Fibroblast of mammary gland (primary cell): Measurements from ENCODE around the gene TMEM209.
A peak's percentile ranks its signal among the peaks of the same experiment; 100 is the strongest.
"Not testable (repeated sequence)": the region's sequence is repeated elsewhere in the genome, so short reads cannot be mapped to it uniquely, and the experiment has no call there.

Experiments used
- DNase-seq: peaks from one replicate; pipeline ENCODE4 v3.0.0-alpha.2; 2010; ENCODE audit warnings: low read depth
- H3K4me3 ChIP-seq: 2 replicates; pipeline ENCODE4 v1.5.1; 2011; ENCODE audit warnings: low read depth, mild to moderate bottlenecking, low read length, moderate library complexity; ENCODE audit not compliant: control insufficient read depth
- CTCF ChIP-seq: conservative IDR thresholded peaks from 2 replicates; pipeline ENCODE4 v1.5.1; 2011; ENCODE audit warnings: low read depth, low read length, inconsistent platforms; ENCODE audit not compliant: control insufficient read depth, insufficient read depth

Gene TMEM209

GRCh38 chr7:130234078-130234477 lies 28.9 kb upstream of the TMEM209 start:
- no peak for TF ChIP-seq CTCF
- DNase-seq, result no peak

GRCh38 chr7:130232209-130232608 lies 27.0 kb upstream of the TMEM209 start:
- no peak for TF ChIP-seq CTCF
- H3K4me3 ChIP-seq, result no peak overlapping the region
- no peak for DNase-seq

More at GRCh38 chr7:130234078-130234477, 28.9 kb upstream of the TMEM209 start:
- no peak overlapping the region for H3K4me3 ChIP-seq

GRCh38 chr7:130231792-130232191 lies 26.6 kb upstream of the TMEM209 start:
- DNase-seq, result no peak
- H3K4me3 ChIP-seq, result no peak overlapping the region
- TF ChIP-seq CTCF, result no peak

GRCh38 chr7:130229981-130230380 lies 24.8 kb upstream of the TMEM209 start:
- DNase-seq, H3K4me3 ChIP-seq: not testable (repeated sequence)

GRCh38 chr7:130228840-130229502 lies 23.8 kb upstream of the TMEM209 start:
- TF ChIP-seq CTCF, result no peak
- H3K4me3 ChIP-seq, result no peak overlapping the region
- DNase-seq, result no peak

- TF ChIP-seq CTCF, result no peak
- DNase-seq, result no peak
- no peak overlapping the region for H3K4me3 ChIP-seq
Measured at GRCh38 chr7:130227883-130228575, 22.8 kb upstream of the TMEM209 start.

- DNase-seq, result no peak
Measured at GRCh38 chr7:130226333-130226732, 21.1 kb upstream of the TMEM209 start.

GRCh38 chr7:130224923-130225322 lies 19.7 kb upstream of the TMEM209 start:
- H3K4me3 ChIP-seq, result not testable (repeated sequence)
- DNase-seq, result peak; percentile 86

More at GRCh38 chr7:130226333-130226732, 21.1 kb upstream of the TMEM209 start:
- H3K4me3 ChIP-seq, result no peak overlapping the region
- no peak for TF ChIP-seq CTCF
